Vagina (tissue), 2 donors: ENCODE data around the gene RHOH. TPM values are rescaled to one million over a fixed set of nuclear protein-coding genes. Genes with fewer than 3 reads are reported as not detected.

Source experiments
- DNase-seq, 2 donors: peaks; one replicate each; pipeline ENCODE4 v3.0.0-alpha.2; 2017; ENCODE audit errors: extremely low spot score in 2 of 2
- H3K27ac ChIP-seq: fragments of 200-600 bp; sonication (generic); one replicate; pipeline ENCODE4 v1.5.1; 2019
- H3K27me3 ChIP-seq: fragments of 200-600 bp; sonication (generic); one replicate; pipeline ENCODE4 v1.5.1; 2019
- H3K36me3 ChIP-seq, 2 donors: fragments of 200-600 bp; sonication (generic); one replicate each; pipeline ENCODE4 v1.5.1; 2017 to 2019
- H3K4me1 ChIP-seq: fragments of 200-600 bp; sonication (generic); one replicate; pipeline ENCODE4 v1.5.1; 2019
- H3K4me3 ChIP-seq, 2 donors: fragments of 200-600 bp; sonication (generic); 1 replicate in 1 of 2; 2 replicates in 1 of 2; pipeline ENCODE4 v1.5.1; 2016 to 2019
- H3K9me3 ChIP-seq: fragments of 200-600 bp; sonication (generic); one replicate; pipeline ENCODE4 v1.5.1; 2019
- CTCF ChIP-seq, 3 experiments: fragments of 450-650 bp in 2 of 3; fragments of 200-600 bp in 1 of 3; sonication (generic) in 1 of 3; IDR thresholded peaks; one replicate each; pipeline ENCODE4 v1.5.1; 2017 to 2019; ENCODE audit warnings: antibody characterized with exemption in 3 of 3, mild to moderate bottlenecking in 2 of 3, moderate library complexity in 2 of 3
- POLR2A ChIP-seq, 2 donors: fragments of 450-650 bp; IDR thresholded peaks; one replicate each; pipeline ENCODE4 v1.6.1; 2017; ENCODE audit warnings: antibody characterized with exemption in 2 of 2, mild to moderate bottlenecking in 2 of 2, moderate library complexity in 2 of 2
- POLR2AphosphoS5 ChIP-seq, 2 donors: sonication (generic); formaldehyde crosslinking; IDR thresholded peaks; one replicate each; pipeline ENCODE4 v1.9.0; 2017; ENCODE audit warnings: antibody characterized with exemption in 2 of 2, mild to moderate bottlenecking in 2 of 2, low read depth in 1 of 2; ENCODE audit not compliant: insufficient read depth in 1 of 2
- intact Hi-C: fragments of 100-400 bp; cut with DNase I; formaldehyde crosslinking; loops from one replicate; pipeline ENCODE4 v1.15.1; 2023
- total RNA-seq: library from RNA; depleted of rRNA; stranded (reverse); fragments of >200 nt; gene quantifications from one replicate; pipeline ENCODE4 v1.2.3, GENCODE V29; 2016

RHOH gene
- total RNA-seq, 1 donor from 2014 or later, result 2.9 TPM

GRCh38 chr4:40190880-40191815 lies 5.7 kb upstream of the RHOH start:
- no peak overlapping the region for H3K4me3 ChIP-seq
- H3K27me3 ChIP-seq, result no peaks in the 10 kb centered on the region
- TF ChIP-seq POLR2A (IDR thresholded peaks at IDR 0.05) (no peak), CTCF (IDR thresholded peaks at IDR 0.05) (no peak), POLR2AphosphoS5 (IDR thresholded peaks at IDR 0.05; ENCODE audit: insufficient read depth in 1 of 2, low read depth in 1 of 2) (no peak)
- H3K36me3 ChIP-seq, result no peaks in the 10 kb centered on the region
- H3K27ac ChIP-seq, result peak overlapping the region; percentile 24
- no peaks in the 10 kb centered on the region for H3K4me1 ChIP-seq
- DNase-seq, result no peak
- no peaks in the 10 kb centered on the region for H3K9me3 ChIP-seq
- intact Hi-C loops, result no loop called here

GRCh38 chr4:40192114-40193015 lies 4.5 kb upstream of the RHOH start:
- H3K27me3 ChIP-seq, result no peaks in the 10 kb centered on the region
- no peak overlapping the region for H3K27ac ChIP-seq
- intact Hi-C loops, result no loop called here
- H3K9me3 ChIP-seq, result no peaks in the 10 kb centered on the region
- H3K4me3 ChIP-seq, result no peak overlapping the region
- no peaks in the 10 kb centered on the region for H3K4me1 ChIP-seq
- no peak for TF ChIP-seq POLR2A (IDR thresholded peaks at IDR 0.05)
- no peak for TF ChIP-seq CTCF (IDR thresholded peaks at IDR 0.05)
- no peak for TF ChIP-seq POLR2AphosphoS5 (IDR thresholded peaks at IDR 0.05; ENCODE audit: insufficient read depth in 1 of 2, low read depth in 1 of 2)
- no peaks in the 10 kb centered on the region for H3K36me3 ChIP-seq
- DNase-seq, result peak in 1 of 2 donors; percentile 10

GRCh38 chr4:40193016-40193571 lies 3.7 kb upstream of the RHOH start:
- no peak overlapping the region for H3K27ac ChIP-seq
- no peaks in the 10 kb centered on the region for H3K36me3 ChIP-seq
- H3K9me3 ChIP-seq, result no peaks in the 10 kb centered on the region
- H3K4me1 ChIP-seq, result no peaks in the 10 kb centered on the region
- TF ChIP-seq CTCF (IDR thresholded peaks at IDR 0.05) (no peak), POLR2AphosphoS5 (IDR thresholded peaks at IDR 0.05; ENCODE audit: insufficient read depth in 1 of 2, low read depth in 1 of 2) (no peak), POLR2A (IDR thresholded peaks at IDR 0.05) (no peak)
- H3K4me3 ChIP-seq, result no peak overlapping the region
- intact Hi-C loops, result no loop called here
- peak in 1 of 2 donors; percentile 77 for DNase-seq
- H3K27me3 ChIP-seq, result no peaks in the 10 kb centered on the region

- no peak for TF ChIP-seq POLR2AphosphoS5 (IDR thresholded peaks at IDR 0.05; ENCODE audit: insufficient read depth in 1 of 2, low read depth in 1 of 2)
- no peak for TF ChIP-seq CTCF (IDR thresholded peaks at IDR 0.05)
- no peak for TF ChIP-seq POLR2A (IDR thresholded peaks at IDR 0.05)
- H3K27ac ChIP-seq, result peak overlapping the region; percentile 9
These were observed 3.3 kb upstream of the RHOH start for GRCh38 chr4:40193578-40193977.

More at GRCh38 chr4:40193578-40193977, 3.3 kb upstream of the RHOH start:
- intact Hi-C loops, result no loop called here
- Histone ChIP-seq H3K27me3 (no peaks in the 10 kb centered on the region), H3K36me3 (no peaks in the 10 kb centered on the region), H3K4me1 (no peaks in the 10 kb centered on the region), H3K4me3 (no peak overlapping the region), H3K9me3 (no peaks in the 10 kb centered on the region)
- peak in 1 of 2 donors; percentile 72 for DNase-seq
